ENCODE results near the gene ZMIZ2. TPM values are rescaled to one million over a fixed set of nuclear protein-coding genes. Genes with fewer than 3 reads are reported as not detected.

Gene ZMIZ2
- total and polyA plus RNA-seq, 7 donors = 8.4 to 64.7 (median 11.3) TPM

- TF ChIP-seq CTCF (IDR thresholded peaks at IDR 0.05) = no peak
- no peak for TF ChIP-seq POLR2A (IDR thresholded peaks at IDR 0.05)
- TF ChIP-seq EP300 (IDR thresholded peaks at IDR 0.05) = no peak
- TF ChIP-seq POLR2AphosphoS5 (IDR thresholded peaks at IDR 0.05) = no peak
- DNase-seq = no peak
- Histone ChIP-seq H3K36me3 (peaks cover 25 to 74% (median 59%) of the 10 kb centered on the region in 4 donors), H3K27me3 (no peaks in the 10 kb centered on the region), H3K9me3 (no peaks in the 10 kb centered on the region), H3K4me3 (no peak overlapping the region), H3K4me1 (peaks cover 0 to 47% (median 38%) of the 10 kb centered on the region in 4 donors), H3K27ac (no peak overlapping the region)
- WGBS, 2 donors = 90 to 93% methylated on average over 22 of the region's 22 CpGs
- intact Hi-C loops (cut with DNase I) = no loop called here
Measured at GRCh38 chr7:44764665-44765578, 16.3 kb downstream of the ZMIZ2 start.

- Histone ChIP-seq H3K27ac (peak overlapping the region in 1 of 4 donors; percentile 16), H3K36me3 (peaks cover 25 to 65% (median 53%) of the 10 kb centered on the region in 4 donors)
Measured at GRCh38 chr7:44765579-44766415, 17.1 kb downstream of the ZMIZ2 start.

GRCh38 chr7:44766416-44766801 is 17.8 kb downstream of the ZMIZ2 start:
- TF ChIP-seq POLR2AphosphoS5 (IDR thresholded peaks at IDR 0.05) (no peak), EP300 (IDR thresholded peaks at IDR 0.05) (no peak), CTCF (IDR thresholded peaks at IDR 0.05) (no peak), POLR2A (IDR thresholded peaks at IDR 0.05) (no peak)
- Histone ChIP-seq H3K36me3 (peaks cover 25 to 59% (median 50%) of the 10 kb centered on the region in 4 donors), H3K9me3 (no peaks in the 10 kb centered on the region), H3K27me3 (no peaks in the 10 kb centered on the region), H3K4me3 (no peak overlapping the region), H3K4me1 (peaks cover 0 to 51% (median 45%) of the 10 kb centered on the region in 4 donors), H3K27ac (no peak overlapping the region)
- intact Hi-C loops (cut with DNase I) = no loop called here
- no peak for DNase-seq
- 94 to 95% methylated on average over 11 of the region's 11 CpGs for WGBS, 2 donors

More at GRCh38 chr7:44765579-44766415, 17.1 kb downstream of the ZMIZ2 start:
- intact Hi-C loops (cut with DNase I) = no loop called here
- DNase-seq = no peak
- H3K27me3 ChIP-seq = no peaks in the 10 kb centered on the region
- H3K4me1 ChIP-seq = peaks cover 0 to 55% (median 45%) of the 10 kb centered on the region in 4 donors
- TF ChIP-seq POLR2A (IDR thresholded peaks at IDR 0.05) = no peak
- TF ChIP-seq CTCF (IDR thresholded peaks at IDR 0.05) = no peak
- no peak for TF ChIP-seq EP300 (IDR thresholded peaks at IDR 0.05)
- no peak for TF ChIP-seq POLR2AphosphoS5 (IDR thresholded peaks at IDR 0.05)
- H3K9me3 ChIP-seq = no peaks in the 10 kb centered on the region
- 92% methylated on average over 17 of the region's 17 CpGs for WGBS, 2 donors
- no peak overlapping the region for H3K4me3 ChIP-seq

- Histone ChIP-seq H3K27me3 (no peaks in the 10 kb centered on the region), H3K27ac (peak overlapping the region; percentile 72 to 86 (median 81)), H3K4me1 (peaks cover 0 to 43% (median 39%) of the 10 kb centered on the region in 4 donors), H3K36me3 (peaks cover 25 to 53% (median 48%) of the 10 kb centered on the region in 4 donors), H3K9me3 (no peaks in the 10 kb centered on the region), H3K4me3 (no peak overlapping the region)
- 73 to 77% methylated on average over 19 of the region's 19 CpGs for WGBS, 2 donors
- peak; percentile 65 for DNase-seq
- intact Hi-C loops (cut with DNase I) = no loop called here
- TF ChIP-seq CTCF (IDR thresholded peaks at IDR 0.05) (no peak), POLR2AphosphoS5 (IDR thresholded peaks at IDR 0.05) (no peak), EP300 (IDR thresholded peaks at IDR 0.05) (no peak), POLR2A (IDR thresholded peaks at IDR 0.05) (no peak)
Measured at GRCh38 chr7:44767134-44767911, 18.7 kb downstream of the ZMIZ2 start.
